ENCODE results near the gene RSBN1L. TPM values are rescaled to one million over a fixed set of nuclear protein-coding genes. Genes with fewer than 3 reads are reported as not detected.

The RSBN1L gene
- polyA plus RNA-seq, 1 donor from 2014 or later = 24.7 TPM

DNA sequence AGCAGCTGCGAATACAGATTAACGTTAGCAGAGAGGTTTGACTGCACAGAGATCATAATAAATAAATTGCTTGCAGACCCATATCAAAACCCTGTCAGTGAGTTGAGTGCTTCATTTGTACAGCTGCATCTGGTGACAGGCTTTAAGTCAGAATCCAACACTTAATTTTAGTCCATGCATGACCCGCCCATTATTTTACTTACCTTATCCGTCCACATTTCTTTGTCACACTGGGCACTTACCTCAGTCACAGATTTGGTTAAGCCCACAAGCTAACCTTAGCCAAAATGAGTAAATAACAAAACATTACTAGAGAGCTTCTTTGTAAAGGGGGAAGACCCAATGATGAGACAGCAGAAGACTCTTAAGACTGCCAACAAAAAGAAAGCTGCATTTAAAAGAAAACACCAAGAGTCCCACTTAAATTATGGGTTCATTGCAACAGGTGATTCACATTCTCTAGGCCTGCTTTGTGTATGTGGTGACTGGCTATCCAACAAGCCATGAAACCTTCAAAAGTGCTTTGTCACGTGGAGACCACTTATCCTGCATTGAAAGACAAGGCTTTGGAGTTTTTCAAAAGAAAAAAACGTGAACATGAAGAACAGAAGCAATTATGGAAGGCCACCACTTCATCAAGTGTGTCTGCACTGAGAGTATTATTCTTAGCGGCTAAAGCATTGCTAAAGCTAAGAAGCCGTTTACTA lies 134.5 kb downstream of the RSBN1L start:
- Histone ChIP-seq H4K20me1 (ENCODE audit: insufficient read depth) (no peaks in the 10 kb centered on the region), H3K9me2 (ENCODE audit: insufficient read depth, low read length) (no peaks in the 10 kb centered on the region), H3K4me3 (ENCODE audit: low read length) (no peak overlapping the region), H2AFZ (ENCODE audit: low read depth, low read length) (no peak overlapping the region), H3K36me3 (ENCODE audit: insufficient read depth, low read length) (no peaks in the 10 kb centered on the region), H3K9me3 (ENCODE audit: low read length) (no peaks in the 10 kb centered on the region), H3K4me2 (ENCODE audit: low read length) (no peak overlapping the region), H3K27ac (ENCODE audit: low read length) (no peak overlapping the region), H3K9ac (ENCODE audit: low read length) (no peak overlapping the region), H3K79me2 (replicated peaks; ENCODE audit: insufficient read depth, low read length) (no peaks in the 10 kb centered on the region), H3K27me3 (ENCODE audit: insufficient read depth, low read depth, low read length) (no peaks in the 10 kb centered on the region), H3F3A (ENCODE audit: insufficient read depth, low read length, poor library complexity, severe bottlenecking) (no peaks in the 10 kb centered on the region)
- TF ChIP-seq POLR2AphosphoS5 (IDR thresholded peaks at IDR 0.05) (no peak), MXI1 (conservative IDR thresholded peaks at IDR 0.05; ENCODE audit: poor library complexity, severe bottlenecking) (no peak), SMC3 (conservative IDR thresholded peaks at IDR 0.05; ENCODE audit: poor library complexity) (no peak), TAF1 (IDR thresholded peaks at IDR 0.05; ENCODE audit: low read depth) (no peak), EP300 (conservative IDR thresholded peaks at IDR 0.05; ENCODE audit: poor library complexity, severe bottlenecking) (no peak), RAD21 (conservative IDR thresholded peaks at IDR 0.05) (no peak), EZH2 (IDR thresholded peaks at IDR 0.05; ENCODE audit: borderline replicate concordance, insufficient read depth, low read length, poor library complexity, severe bottlenecking) (no peak)
- TF ChIP-seq, protein P1, sequence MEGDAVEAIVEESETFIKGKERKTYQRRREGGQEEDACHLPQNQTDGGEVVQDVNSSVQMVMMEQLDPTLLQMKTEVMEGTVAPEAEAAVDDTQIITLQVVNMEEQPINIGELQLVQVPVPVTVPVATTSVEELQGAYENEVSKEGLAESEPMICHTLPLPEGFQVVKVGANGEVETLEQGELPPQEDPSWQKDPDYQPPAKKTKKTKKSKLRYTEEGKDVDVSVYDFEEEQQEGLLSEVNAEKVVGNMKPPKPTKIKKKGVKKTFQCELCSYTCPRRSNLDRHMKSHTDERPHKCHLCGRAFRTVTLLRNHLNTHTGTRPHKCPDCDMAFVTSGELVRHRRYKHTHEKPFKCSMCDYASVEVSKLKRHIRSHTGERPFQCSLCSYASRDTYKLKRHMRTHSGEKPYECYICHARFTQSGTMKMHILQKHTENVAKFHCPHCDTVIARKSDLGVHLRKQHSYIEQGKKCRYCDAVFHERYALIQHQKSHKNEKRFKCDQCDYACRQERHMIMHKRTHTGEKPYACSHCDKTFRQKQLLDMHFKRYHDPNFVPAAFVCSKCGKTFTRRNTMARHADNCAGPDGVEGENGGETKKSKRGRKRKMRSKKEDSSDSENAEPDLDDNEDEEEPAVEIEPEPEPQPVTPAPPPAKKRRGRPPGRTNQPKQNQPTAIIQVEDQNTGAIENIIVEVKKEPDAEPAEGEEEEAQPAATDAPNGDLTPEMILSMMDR (IDR thresholded peaks at IDR 0.05; ENCODE audit: poor library complexity, severe bottlenecking) = no peak
- TF ChIP-seq, protein P2, sequence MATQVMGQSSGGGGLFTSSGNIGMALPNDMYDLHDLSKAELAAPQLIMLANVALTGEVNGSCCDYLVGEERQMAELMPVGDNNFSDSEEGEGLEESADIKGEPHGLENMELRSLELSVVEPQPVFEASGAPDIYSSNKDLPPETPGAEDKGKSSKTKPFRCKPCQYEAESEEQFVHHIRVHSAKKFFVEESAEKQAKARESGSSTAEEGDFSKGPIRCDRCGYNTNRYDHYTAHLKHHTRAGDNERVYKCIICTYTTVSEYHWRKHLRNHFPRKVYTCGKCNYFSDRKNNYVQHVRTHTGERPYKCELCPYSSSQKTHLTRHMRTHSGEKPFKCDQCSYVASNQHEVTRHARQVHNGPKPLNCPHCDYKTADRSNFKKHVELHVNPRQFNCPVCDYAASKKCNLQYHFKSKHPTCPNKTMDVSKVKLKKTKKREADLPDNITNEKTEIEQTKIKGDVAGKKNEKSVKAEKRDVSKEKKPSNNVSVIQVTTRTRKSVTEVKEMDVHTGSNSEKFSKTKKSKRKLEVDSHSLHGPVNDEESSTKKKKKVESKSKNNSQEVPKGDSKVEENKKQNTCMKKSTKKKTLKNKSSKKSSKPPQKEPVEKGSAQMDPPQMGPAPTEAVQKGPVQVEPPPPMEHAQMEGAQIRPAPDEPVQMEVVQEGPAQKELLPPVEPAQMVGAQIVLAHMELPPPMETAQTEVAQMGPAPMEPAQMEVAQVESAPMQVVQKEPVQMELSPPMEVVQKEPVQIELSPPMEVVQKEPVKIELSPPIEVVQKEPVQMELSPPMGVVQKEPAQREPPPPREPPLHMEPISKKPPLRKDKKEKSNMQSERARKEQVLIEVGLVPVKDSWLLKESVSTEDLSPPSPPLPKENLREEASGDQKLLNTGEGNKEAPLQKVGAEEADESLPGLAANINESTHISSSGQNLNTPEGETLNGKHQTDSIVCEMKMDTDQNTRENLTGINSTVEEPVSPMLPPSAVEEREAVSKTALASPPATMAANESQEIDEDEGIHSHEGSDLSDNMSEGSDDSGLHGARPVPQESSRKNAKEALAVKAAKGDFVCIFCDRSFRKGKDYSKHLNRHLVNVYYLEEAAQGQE (IDR thresholded peaks at IDR 0.05; ENCODE audit: borderline replicate concordance) = no peak

DNA sequence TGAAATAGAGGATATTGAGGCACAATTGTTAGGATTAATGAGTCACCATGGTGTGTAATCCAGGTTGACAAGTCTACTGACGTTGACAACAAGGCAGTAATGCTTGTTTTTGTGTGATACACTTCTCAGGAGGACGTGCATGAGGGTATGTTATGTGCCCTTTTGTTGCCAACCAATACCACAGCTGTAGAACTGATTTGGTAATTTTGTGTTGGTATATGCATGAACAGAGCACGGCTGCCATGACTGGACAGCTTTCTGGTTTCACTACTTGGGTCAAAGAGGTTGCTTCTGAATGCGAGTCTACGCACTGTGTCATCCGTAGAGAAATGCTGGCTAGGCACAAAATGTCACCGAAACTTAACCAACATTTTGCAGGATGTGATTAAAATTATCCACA lies 135.2 kb downstream of the RSBN1L start:
- H3K9me3 ChIP-seq (ENCODE audit: low read length) = no peaks in the 10 kb centered on the region

More for the DNA sequence above, 135.2 kb downstream of the RSBN1L start:
- no peaks in the 10 kb centered on the region for H3K9me2 ChIP-seq (ENCODE audit: insufficient read depth, low read length)
- no peak for TF ChIP-seq TAF1 (IDR thresholded peaks at IDR 0.05; ENCODE audit: low read depth)
- no peaks in the 10 kb centered on the region for H3K27me3 ChIP-seq (ENCODE audit: insufficient read depth, low read depth, low read length)
- H3K4me3 ChIP-seq (ENCODE audit: low read length) = no peak overlapping the region
- H2AFZ ChIP-seq (ENCODE audit: low read depth, low read length) = no peak overlapping the region
- no peak overlapping the region for H3K9ac ChIP-seq (ENCODE audit: low read length)
- H3K36me3 ChIP-seq (ENCODE audit: insufficient read depth, low read length) = no peaks in the 10 kb centered on the region
- H3K79me2 ChIP-seq (replicated peaks; ENCODE audit: insufficient read depth, low read length) = no peaks in the 10 kb centered on the region
- no peaks in the 10 kb centered on the region for H4K20me1 ChIP-seq (ENCODE audit: insufficient read depth)
- no peak overlapping the region for H3K4me2 ChIP-seq (ENCODE audit: low read length)
- H3F3A ChIP-seq (ENCODE audit: insufficient read depth, low read length, poor library complexity, severe bottlenecking) = no peaks in the 10 kb centered on the region
- H3K27ac ChIP-seq (ENCODE audit: low read length) = no peak overlapping the region
